Measurements from ENCODE around the gene SLC16A4.

The SLC16A4 gene

GRCh38 chr1:110347182-110347893 is 43.5 kb downstream of the SLC16A4 start:
- H3K4me3 ChIP-seq (ENCODE audit: control insufficient read depth, low read depth, low read length): no peak overlapping the region
- no peak for DNase-seq (ENCODE audit: low read depth)
- no peak for TF ChIP-seq CTCF (conservative IDR thresholded peaks at IDR 0.05; ENCODE audit: control insufficient read depth, insufficient read depth, low read depth, low read length)

- DNase-seq (ENCODE audit: low read depth): no peak
- no peak for TF ChIP-seq CTCF (conservative IDR thresholded peaks at IDR 0.05; ENCODE audit: control insufficient read depth, insufficient read depth, low read depth, low read length)
- no peak overlapping the region for H3K4me3 ChIP-seq (ENCODE audit: control insufficient read depth, low read depth, low read length)
Measured at GRCh38 chr1:110346690-110347089, 44.1 kb downstream of the SLC16A4 start.

- TF ChIP-seq CTCF (conservative IDR thresholded peaks at IDR 0.05; ENCODE audit: control insufficient read depth, insufficient read depth, low read depth, low read length): no peak
- no peak overlapping the region for H3K4me3 ChIP-seq (ENCODE audit: control insufficient read depth, low read depth, low read length)
- no peak for DNase-seq (ENCODE audit: low read depth)
Measured at GRCh38 chr1:110345480-110345879, 45.3 kb downstream of the SLC16A4 start.

- no peak for TF ChIP-seq CTCF (conservative IDR thresholded peaks at IDR 0.05; ENCODE audit: control insufficient read depth, insufficient read depth, low read depth, low read length)
- no peak for DNase-seq (ENCODE audit: low read depth)
- no peak overlapping the region for H3K4me3 ChIP-seq (ENCODE audit: control insufficient read depth, low read depth, low read length)
Measured at GRCh38 chr1:110344152-110344551, 46.7 kb downstream of the SLC16A4 start.

- H3K4me3 ChIP-seq (ENCODE audit: control insufficient read depth, low read depth, low read length): peak overlapping the region; percentile 99
- no peak for DNase-seq (ENCODE audit: low read depth)
- TF ChIP-seq CTCF (conservative IDR thresholded peaks at IDR 0.05; ENCODE audit: control insufficient read depth, insufficient read depth, low read depth, low read length): no peak
Measured at GRCh38 chr1:110343249-110343648, 47.6 kb downstream of the SLC16A4 start.

- DNase-seq (ENCODE audit: low read depth): no peak
- peak overlapping the region; percentile 99 for H3K4me3 ChIP-seq (ENCODE audit: control insufficient read depth, low read depth, low read length)
- TF ChIP-seq CTCF (conservative IDR thresholded peaks at IDR 0.05; ENCODE audit: control insufficient read depth, insufficient read depth, low read depth, low read length): no peak
Measured at GRCh38 chr1:110341872-110342331, 48.9 kb downstream of the SLC16A4 start.
